AG04449 (cell line): ENCODE data around the gene ELP2.

ENCODE experiments used
- CTCF ChIA-PET: fragments of 350-600 bp; formaldehyde crosslinking; extraction: SDS; loops from one replicate; lab custom pipeline; 2021; ENCODE audit warnings: antibody characterized with exemption; lab: Yijun Ruan, JAX
- POLR2A ChIA-PET: fragments of 400-600, 350-600 bp; formaldehyde crosslinking; extraction: SDS; loops from one replicate; lab custom pipeline; 2020; ENCODE audit warnings: antibody characterized with exemption, inconsistent platforms; lab: Yijun Ruan, JAX
- DNase-seq: peaks from one replicate; pipeline ENCODE4 v3.0.0-alpha.2; 2010; ENCODE audit warnings: low read depth, low spot score
- H3K4me3 ChIP-seq: 2 replicates; pipeline ENCODE4 v1.5.1; 2011; ENCODE audit warnings: low read depth, mild to moderate bottlenecking, control low read depth, low read length
- CTCF ChIP-seq: IDR thresholded peaks from one replicate; pipeline ENCODE4 v1.5.1; 2011; ENCODE audit warnings: mild to moderate bottlenecking, moderate library complexity, low read length, control low read depth, inconsistent platforms; ENCODE audit not compliant: insufficient read depth; ENCODE audit errors: missing control alignments

The ELP2 gene

DNA sequence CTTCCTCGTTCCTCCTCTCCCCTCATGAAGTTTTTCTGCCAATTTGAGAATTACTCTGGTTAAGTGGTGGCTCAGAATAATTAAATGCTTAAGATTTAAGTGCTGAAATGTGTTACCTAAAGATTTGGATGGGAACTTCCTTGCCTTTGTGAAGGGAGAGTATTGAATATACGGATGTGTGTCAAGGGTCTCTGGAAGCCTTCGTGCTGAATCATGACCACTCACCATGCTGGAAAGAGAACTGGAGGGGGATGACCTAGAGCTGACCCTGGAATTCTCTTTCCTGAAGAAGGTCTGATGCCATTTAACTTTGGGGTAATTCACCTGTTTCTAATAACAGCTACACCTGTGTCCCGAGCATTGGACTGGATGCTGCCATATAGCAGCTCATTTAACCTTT, 59.8 kb downstream of the ELP2 start:
- no peak for DNase-seq
- TF ChIP-seq CTCF: no peak
- ChIA-PET POLR2A (no interaction called here), CTCF (interaction anchor here (1.5 kb wide), 1 partner anchor 8 kb away, joined by 5 read pairs; no protein-coding TSS in a partner anchor)
- no peak overlapping the region for H3K4me3 ChIP-seq

GRCh38 chr18:36191286-36191685, 61.6 kb downstream of the ELP2 start:
- TF ChIP-seq CTCF: no peak
- POLR2A ChIA-PET: no interaction called here
- no peak overlapping the region for H3K4me3 ChIP-seq
- CTCF ChIA-PET: no interaction called here
- no peak for DNase-seq

- ChIA-PET CTCF (no interaction called here), POLR2A (no interaction called here)
- DNase-seq: no peak
- no peak for TF ChIP-seq CTCF
- no peak overlapping the region for H3K4me3 ChIP-seq
Measured at GRCh38 chr18:36191711-36192110, 62.0 kb downstream of the ELP2 start.

DNA sequence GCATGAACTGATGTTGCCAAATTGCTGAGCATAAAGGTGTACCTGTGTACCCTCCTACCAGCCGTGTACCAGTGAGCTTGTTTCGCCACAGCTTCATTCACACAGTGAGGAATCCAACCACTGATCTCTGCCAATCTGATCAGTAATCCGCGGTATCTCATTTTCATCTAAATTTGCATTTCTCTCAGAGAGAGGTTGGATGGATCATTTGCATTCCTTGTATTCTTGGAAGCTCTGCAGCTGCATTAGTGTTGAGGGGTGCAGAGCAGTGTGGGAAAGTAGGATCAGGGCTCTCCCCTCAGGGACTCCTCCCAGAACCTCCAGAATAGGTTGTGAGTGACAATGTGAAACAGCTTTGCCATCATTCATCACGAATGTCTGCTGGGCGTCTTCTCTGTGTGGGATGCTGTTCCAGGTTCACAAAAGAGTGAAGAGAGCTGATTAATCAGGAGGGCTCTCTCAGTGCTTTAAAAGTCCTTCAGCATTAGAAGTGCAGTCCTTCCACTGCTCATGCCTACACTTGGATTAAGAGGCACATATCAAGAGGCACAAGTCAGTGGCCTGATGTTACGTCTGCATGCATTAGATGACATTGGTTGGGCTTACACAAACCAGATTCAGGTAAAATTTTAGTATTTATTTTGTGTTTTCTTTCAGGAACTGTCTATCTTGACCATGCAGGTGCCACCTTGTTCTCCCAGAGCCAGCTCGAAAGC, 65.1 kb downstream of the ELP2 start:
- H3K4me3 ChIP-seq: no peak overlapping the region
- DNase-seq: no peak
- ChIA-PET CTCF (no interaction called here), POLR2A (interaction anchor here (0.6 kb wide), 1 partner anchor 9 kb away, joined by 3 read pairs; no protein-coding TSS in a partner anchor)
- no peak for TF ChIP-seq CTCF

DNA sequence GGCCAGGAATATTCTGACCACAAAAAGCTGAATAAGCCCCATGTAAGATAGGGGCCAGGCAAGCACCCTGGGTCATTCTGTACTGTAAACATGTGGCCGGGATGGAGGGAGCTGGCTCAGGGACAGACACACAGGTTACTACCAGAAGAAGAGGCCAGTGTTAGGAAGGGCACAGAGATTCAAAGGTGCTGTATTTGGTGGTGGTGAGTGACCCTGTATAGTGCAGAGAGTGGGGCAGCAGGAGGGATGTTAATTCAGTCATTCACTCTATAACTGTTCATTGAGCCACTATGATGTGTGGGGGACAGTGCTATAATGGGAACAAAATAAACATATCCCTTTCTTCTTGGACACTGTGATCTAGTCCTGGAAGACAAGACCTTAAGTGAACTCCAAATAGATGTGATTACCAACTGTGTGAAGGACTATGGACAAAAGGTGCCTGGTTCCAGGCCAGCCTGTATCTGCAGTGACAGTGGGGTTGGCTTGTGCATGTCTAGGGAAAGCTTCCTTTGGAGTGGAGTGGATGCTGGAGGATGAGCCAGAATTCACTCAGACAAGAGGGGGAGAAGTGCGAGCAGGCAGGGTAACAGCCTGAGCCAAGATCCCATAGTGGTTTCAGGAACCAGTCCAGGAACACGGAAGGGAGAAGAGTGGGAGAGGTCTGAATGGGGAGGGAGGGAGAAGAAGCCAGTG, 65.9 kb downstream of the ELP2 start:
- POLR2A ChIA-PET: no interaction called here
- no peak for TF ChIP-seq CTCF
- DNase-seq: no peak
- CTCF ChIA-PET: no interaction called here
- H3K4me3 ChIP-seq: no peak overlapping the region

DNA sequence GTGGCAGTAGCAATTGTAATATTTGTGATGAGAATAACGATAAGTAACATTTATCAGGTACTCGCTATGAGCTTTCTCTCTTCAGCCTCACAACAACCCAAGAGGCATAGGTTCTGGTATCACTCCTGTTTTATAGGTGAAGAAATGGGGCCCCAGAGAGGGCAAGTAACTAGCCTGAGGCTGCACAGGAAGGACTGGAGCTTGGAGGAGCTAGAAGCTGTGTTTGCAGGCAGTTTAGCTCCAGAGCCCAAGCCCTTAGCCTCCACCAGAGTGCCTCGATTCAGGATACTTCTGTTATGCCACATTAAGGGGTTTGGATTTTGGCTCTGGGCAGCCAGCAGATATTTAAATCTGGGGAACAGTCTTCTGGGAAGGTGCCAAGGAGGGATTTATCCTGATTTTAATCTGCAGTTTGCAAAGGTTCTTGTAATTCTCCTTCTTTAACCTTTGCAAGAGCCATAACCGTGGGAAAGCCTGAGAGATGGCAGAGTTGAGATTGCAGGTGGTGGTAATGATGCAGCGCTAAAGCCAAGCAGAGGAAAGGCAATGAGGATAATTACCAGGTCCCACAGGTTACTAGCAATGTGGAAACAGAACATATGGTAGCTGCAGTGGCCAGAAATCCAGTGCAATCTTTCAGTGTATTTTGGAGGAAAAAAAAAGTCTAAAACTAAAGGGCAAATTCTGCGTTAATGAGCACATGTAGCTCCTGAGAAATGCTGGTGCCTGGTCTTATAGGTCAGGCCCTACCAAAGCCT, 66.7 kb downstream of the ELP2 start:
- no peak overlapping the region for H3K4me3 ChIP-seq
- DNase-seq: no peak
- CTCF ChIA-PET: interaction anchor here (1.2 kb wide), 1 partner anchor 8 kb away, joined by 5 read pairs; no protein-coding TSS in a partner anchor
- TF ChIP-seq CTCF: no peak
- POLR2A ChIA-PET: no interaction called here
